Measurements from ENCODE around the gene PLEKHH3.

- TF ChIP-seq YY1 (IDR thresholded peaks at IDR 0.05; ENCODE audit: low read depth) (peak; percentile 84), TAF1 (IDR thresholded peaks at IDR 0.05; ENCODE audit: low read depth) (no peak), REST (IDR thresholded peaks at IDR 0.05; ENCODE audit: low read depth) (no peak)
Observed at GRCh38 chr17:42678951-42679491, 2.2 kb upstream of the PLEKHH3 start.

Measured in Ishikawa (cell line).